Hematopoietic multipotent progenitor cell treated with erythropoietin and hydrocortisone succinate and interleukin-3 and kit ligand, for 17 days (in vitro differentiated cells): Measurements from ENCODE around the gene SLC6A17.

Experiments used
- DNase-seq: peaks from one replicate; pipeline ENCODE4 v3.0.0-alpha.2; 2015; ENCODE audit warnings: low spot score

Gene SLC6A17

DNA sequence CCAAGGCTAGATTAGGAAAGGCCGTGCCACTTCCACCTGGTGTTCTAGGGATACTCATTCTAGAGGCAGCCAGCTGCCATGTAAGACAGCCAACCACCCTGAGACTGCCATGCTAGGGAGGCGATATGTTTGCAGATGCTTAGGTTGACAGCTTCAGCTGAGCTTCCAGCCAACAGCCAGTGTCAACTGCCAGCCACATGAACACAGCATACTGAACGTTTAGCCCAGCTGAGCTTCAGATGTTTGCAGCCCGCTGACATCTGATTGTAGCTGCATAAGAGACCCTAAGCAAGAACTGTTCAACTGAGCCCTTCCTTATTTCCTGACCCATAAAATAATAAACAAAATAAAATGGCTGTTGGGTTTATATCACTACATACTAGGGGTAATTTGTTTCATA lies 54.9 kb downstream of the SLC6A17 start:
- DNase-seq: no peak

DNA sequence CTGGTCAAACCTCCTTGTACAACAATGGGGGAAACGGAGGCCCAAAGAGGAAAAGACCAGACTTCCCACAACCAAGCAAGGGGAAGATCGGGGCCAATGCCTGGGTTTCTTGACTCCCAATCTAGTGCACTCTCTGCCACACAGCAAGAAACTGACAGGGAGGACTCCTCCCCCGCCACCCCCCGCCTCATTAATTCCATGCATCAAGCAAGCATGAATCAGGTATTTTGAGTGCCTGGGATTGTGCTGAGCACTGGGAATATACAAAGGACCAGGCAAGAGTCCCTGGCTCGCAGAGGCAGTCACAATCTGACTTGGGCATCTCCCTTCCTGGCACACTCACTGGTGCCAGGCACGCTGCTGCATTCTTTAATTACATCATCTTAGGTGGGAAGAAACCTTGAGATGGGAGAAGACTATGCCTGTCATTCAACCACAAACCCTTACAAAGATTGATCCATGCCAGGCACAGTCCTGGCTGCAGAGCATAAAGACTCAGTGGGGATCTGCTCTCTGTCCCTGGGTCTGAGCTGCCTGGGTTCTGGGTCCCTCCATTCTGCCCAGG lies 55.4 kb downstream of the SLC6A17 start:
- DNase-seq: no peak

DNA sequence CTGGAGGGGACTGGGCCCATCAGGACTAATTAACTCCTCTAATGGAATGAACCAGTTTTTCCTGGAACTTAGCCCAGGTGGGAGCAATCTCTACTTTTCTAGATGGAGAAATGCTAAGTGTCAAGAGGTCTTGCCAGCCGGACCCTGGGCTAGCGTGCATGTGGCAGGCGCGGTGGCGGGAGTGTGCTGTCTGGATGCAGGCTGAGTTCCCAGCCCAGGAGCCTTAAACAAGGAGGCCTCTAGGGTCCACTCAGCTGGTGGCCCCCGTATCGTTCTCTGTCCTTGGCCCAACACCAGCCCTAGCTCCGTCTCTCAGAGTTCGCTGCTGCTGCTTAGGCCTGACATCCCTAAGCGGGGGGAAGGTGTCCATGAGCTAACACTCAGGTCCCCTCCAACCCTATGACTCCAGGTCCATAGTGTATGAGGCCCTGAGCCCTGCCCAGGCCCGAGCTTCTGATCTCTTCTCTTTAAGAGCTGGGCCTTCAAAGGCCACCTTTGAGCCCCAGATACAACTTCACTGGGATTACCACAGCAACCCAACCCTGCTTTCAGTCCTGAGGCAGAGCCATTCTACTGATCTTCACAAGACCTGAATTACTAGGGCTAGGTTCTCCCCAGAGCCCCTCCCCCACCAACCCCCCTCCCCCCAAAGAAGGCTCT lies 56.1 kb downstream of the SLC6A17 start:
- no peak for DNase-seq

DNA sequence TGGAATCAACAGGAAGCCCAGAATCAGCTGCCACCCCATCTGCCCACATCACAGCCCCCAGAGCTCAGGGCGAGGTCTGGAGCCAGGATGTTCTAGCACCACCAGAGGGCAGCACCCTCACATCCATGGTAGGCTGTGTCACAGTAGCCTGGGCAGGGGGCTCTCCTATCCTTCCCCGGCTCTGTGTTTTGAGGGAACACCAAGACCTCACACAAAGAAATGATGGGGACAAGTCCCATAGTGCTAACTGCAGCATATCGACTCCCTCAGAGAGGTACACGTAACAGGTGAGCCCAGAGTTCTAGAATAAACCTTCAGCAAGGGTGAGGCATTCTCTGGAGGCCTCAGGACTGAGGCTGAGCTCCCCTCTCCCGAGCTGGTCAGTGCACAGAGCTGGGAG lies 57.5 kb downstream of the SLC6A17 start:
- DNase-seq: peak; percentile 45

DNA sequence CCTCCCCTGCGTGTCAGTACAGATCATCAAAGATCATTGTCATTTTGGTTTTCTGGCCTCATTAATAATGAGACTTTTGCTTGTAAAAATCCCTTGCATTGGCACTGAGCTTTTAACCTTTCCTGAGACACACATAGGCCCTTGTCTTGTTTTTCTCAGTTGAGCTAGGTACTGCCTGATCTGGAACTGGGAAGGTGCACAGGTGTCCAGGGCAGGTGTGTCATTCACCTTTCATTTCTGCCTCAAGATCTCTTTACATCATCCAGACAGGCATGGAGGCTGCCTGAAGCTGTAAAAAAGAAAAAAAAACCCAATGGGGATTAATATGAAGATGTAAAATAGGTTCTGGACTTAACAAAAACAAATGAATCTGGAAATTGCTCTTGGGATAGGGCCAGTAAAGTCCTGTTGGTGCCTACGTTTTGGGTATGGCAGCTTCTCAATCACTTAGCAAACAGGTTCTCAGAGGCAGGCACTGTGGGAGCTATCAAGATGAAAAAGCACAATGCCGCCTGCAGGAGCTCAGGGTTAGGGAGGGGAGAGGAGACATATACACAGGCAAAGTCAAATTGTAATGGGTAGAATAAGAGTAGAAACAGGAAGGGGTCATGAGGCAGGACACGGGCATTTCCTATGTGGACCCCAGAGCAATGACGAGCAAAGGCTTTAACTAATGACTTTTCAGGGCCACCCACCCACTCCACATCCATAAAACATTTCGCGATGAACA lies 58.8 kb downstream of the SLC6A17 start:
- DNase-seq: no peak

DNA sequence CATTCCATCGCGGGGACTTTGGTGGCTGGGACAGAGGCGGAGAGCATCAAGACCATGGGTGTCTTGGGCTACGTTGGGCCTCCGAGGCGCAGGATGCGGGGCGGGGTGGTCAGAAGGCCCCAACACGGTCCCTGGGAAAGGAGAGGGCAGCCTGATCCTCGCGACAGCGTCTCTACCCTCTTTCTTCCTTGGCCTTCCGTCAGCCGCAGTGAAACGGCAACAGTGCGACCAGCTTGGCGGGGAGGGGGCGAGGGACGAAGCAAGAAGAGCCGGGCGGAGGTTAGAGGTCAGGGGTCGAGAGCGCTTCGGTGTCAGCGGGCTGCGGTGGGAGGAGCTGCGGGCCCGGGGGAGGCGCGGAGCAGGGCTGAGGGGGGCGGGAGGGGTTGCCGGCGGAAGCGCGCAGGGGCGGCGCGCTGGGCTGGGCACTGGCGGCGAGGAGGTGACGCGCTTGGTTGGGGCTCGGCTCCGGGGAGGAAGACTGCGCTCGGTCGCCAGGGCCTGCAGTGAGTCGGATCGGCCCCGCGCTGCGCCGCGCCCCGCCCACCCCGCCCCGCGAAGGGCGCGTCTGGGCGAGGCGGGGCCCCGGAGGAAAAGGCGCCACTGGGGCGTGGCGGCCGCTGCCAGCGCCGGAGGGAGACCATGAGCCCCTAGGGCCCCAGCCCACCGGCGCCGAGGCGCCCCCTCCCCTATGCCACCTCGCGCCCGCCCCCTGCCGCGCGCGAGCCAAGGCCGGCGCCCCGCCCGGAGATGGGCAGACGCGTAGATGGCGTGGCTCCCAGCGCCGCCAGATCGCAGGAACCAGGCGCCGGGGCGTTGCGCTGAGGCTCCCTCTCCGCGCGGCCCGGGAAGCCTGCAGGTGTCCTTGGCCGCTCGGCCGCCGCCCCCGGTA lies 59.7 kb downstream of the SLC6A17 start, which contains the start of gene KCNC4:
KCNC4 (plus strand) TSS at position 600 of the 889 bp plus-strand sequence. CDS start 1,186 bp downstream, outside the sequence.
- DNase-seq: peak; percentile 55

DNA sequence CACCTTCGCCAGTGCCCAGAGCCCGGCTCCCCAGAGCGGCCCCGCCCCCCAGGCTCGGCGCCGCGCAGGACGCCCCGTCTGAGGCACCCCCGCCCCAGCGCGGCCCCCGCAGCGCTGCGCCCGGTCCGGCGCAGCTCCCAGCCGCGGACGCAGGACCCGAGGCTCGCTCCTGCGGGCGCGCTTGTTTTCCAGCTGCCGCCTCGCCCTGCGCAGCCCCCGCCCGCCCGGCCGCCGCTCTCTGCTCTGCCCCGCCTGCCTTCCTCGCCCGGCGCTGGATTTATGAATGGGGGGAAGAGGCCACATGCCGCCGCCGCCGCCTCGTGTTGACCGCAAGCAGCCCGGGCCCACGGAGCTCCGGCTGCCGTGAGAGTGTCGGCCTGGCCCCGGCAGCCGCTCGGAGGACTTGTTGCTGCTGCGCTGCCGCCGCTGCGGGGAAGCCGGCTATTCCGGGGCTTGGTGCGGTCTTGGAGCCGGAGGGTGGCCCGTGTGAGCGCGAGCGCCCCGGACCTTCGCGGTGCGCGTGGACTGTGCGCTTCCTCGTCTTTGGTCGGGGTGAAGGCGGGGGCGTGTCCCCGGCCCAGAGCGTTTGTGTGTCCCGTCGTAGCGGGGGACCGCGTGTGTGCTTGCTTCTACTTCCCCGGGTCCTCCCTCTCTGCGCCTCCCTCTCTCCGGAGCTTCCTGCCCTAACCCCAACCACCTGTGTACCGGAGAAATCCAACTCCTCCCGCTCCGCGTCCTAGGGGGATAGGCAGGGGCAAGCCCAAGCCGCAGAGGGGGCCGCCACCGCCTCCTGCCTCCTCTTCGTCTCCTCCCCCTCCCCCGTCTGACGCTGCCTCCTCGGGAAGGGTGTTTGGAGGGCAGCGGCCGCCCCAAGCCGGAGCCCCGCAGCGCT lies 60.6 kb downstream of the SLC6A17 start:
- no peak for DNase-seq

DNA sequence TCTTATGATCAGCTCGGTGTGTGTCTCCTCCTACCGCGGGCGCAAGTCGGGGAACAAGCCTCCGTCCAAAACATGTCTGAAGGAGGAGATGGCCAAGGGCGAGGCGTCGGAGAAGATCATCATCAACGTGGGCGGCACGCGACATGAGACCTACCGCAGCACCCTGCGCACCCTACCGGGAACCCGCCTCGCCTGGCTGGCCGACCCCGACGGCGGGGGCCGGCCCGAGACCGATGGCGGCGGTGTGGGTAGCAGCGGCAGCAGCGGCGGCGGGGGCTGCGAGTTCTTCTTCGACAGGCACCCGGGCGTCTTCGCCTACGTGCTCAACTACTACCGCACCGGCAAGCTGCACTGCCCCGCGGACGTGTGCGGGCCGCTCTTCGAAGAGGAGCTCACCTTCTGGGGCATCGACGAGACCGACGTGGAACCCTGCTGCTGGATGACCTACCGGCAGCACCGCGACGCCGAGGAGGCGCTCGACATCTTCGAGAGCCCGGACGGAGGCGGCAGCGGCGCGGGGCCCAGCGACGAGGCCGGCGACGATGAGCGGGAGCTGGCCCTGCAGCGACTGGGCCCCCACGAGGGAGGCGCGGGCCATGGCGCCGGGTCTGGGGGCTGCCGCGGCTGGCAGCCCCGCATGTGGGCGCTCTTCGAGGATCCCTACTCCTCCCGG lies 61.3 kb downstream of the SLC6A17 start:
- no peak for DNase-seq

DNA sequence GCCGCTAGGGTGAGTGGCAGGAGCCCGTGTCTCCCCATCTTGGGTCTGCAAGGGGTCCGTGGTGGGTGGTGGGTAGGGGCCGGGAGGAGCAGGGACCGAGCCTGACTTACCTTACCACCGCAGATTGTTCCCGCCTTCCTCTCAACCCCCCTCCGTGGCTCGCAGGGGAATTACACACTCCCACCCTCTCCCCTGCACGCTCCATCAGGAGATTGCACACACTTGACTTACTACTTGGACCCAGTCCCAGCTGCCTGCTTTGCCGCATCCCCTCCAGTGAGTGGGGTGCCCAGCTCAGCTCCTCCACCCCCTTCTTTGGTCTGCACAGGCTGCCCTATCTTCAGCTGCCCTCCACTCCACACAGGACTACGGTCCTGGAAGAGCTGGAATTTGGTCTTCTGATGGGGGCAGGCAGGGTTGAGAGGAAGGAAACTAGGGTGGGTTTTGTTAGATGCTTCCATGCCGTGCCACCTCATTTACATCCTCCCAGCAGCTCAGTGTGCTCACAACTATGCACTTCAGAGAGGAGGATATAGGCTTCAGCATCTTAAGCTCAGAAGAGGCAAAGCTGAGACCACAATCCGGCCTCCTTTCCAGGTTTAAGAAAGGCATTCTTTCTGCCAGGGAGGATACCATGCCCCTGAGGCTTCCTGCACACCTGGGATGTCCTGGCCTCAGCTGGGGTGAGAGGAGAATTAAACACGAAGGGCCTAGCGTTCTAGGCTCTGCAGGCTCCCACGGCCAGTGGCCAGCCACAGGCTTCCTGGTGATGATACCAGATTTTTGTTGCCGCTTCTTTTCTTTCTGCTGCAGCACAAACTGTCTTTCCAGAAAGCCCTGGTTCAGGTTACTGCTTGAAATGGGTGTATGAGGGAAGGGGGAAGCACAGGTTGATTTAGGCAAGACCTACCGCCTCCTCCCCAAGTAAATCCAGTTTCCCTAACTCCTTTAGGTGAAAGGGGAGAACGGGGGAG lies 62.2 kb downstream of the SLC6A17 start:
- DNase-seq: no peak

DNA sequence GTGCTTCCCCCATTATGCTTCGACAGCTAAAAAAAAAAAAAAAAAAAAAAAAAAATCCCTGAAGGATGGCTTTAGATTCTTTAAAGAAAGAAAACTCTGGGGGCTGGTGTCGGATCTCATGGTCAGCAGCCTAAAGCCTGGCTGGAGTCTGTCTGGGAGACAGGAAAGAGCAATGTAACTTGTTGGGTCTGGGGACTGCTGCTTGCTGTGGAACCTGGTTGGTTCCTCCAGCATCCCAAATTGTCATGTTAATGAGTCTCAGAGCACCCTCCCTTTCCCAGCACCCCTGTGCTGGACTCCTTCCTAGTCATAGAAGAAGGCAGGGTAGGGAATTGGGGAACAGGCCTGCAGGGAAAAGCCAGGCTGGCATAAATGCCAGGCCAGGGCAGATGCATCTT lies 62.8 kb downstream of the SLC6A17 start:
- no peak for DNase-seq

DNA sequence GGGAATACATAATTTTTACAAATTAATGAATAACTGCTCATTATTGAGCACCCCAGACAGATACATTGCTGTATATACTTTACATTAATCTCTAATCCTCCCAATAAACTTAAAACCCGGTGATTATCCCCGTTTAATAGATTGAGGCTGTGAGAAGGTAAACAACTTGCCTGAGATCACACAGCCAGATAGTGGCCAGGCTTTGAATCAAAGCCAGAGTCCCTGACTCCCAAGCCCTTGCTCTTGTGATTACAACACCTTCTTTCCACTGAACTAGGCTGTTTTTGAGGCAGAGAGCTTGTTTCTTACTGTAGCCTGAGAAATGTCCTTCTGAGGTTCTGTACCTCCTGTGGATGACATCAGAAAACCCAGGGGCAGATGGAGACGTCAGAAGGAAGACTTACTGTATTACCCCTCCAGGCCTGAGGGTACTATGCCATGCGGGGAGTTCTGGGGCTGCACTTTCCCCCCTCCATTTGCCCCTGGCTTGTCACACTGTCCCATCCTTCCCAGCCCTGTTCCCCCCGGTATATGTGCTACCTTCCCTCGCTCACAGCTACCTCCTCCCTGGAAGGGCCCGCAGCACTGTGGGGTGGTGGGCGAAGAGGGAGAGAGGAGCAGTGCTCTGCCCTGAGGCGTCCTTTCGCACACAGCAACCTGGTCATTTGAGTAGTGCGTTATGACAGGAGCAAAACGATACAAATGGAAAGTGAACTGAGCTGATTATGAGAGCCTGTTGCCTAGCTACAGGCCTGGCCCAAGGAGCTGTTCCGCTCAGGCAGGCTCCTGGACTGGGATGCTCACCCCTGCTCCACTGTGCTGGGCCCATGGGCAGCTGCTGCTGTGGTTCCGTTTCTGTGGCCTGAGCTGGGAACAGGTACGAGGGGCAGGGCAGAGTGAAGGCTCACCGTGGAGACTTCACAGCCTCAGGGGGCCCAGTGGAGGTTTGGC lies 64.4 kb downstream of the SLC6A17 start:
- no peak for DNase-seq

DNA sequence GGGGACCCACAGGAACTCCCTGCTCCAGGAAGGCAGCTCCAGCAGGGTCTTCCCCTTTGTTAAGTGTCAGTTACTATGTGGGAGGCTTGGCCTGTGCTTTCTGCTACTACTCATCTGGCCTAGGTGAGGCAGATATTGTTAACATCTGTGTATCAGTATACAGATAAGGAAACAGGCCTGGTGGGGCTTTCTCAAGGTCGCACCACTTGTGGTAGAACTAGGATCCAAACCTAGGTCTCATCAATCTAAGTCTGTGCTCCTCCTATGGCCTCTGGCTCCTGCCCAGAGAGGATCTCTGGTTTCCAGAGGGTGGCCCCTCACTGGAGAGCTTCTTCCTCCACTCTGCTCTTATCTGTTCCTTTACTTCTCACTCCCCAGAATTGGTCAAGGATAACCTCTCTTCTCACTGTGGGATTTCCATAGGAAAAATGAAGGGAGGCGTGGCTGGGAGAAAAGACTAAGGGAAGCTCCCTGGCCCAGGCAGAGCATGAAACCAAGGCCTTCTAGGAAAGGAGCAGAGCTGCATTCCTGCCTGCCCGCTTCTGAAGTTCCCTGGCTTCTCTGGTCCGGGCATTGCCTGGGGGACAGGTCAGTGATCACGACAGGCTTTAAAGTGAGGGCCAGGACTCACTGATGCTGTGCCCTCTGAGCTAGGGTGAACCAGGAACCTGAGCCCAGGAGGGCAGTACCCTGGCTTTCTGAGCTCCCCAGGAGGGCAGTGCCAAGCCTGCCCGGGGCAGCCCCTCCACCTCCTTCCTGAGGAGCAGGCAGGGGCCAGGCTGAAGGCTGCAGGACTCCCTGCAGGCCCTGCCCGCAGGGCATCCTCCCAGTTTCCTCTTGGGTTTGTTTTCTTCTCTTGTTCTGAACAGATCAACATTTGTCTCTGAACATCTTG lies 65.6 kb downstream of the SLC6A17 start:
- DNase-seq: no peak

DNA sequence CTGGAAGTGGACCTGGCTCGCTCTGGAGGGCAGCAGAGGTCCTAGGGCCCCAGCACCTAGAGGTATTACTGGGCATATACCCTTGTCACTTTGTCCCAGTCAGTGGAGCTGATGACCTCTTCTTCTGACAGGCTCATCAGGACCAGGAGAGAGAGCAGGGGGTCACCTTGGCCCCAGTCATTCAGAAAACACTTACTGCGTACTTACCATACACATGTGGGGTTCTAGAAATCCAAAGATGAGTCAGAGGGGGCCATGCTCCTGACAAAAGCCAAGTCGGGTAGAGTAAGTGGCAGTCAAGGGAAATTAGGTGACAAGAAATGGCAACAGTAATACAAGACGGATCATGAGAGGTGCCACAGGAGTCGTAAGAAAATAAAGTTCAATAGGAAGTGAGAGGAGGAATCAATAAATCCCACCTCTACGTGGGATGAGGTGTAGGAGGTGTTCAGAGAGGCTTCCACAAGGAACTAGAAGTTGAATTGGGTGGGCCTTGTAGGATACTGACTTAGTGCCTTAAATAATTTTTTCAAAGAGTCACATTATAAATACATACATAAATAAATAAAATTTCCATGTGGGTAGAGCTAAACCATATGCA lies 66.7 kb downstream of the SLC6A17 start:
- DNase-seq: no peak

DNA sequence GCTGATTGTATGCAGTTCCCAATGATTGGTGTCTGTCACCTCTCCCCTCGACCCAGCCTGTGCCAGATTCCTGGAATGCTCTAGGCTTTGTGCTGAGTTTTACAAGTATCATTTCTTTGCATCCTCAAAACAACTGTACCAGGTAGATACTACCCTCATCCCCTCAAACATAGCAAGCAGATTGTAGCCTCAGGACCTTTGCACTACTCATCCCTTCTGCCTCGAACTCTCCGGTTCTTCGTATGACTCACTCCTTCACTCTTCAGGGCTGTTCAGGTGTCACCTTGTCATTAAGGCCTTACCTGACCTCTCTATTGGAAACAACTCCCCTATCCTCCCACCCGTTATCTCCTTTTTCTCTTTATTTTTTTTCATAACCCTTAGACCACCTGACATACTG lies 67.8 kb downstream of the SLC6A17 start:
- DNase-seq: no peak

DNA sequence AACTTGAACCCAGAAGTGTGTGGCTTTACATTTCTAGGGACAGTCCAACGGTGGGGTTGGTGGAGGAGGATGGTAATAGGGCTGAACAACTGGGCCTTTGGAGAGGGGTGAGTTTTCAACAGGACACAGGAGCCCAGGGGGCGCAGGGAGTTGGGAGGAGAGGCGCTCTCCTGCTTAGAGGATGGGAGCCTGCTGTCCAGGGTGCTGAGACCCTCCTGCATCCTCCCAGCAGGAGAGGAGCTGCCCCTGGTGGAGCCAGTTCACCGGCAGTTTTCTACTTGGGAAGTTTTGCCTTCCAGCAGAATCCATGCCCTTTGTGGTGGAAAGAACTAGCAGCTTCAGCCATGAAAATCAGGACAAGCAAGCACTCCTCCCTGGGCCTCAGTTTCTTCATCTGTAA lies 68.4 kb downstream of the SLC6A17 start:
- no peak for DNase-seq

DNA sequence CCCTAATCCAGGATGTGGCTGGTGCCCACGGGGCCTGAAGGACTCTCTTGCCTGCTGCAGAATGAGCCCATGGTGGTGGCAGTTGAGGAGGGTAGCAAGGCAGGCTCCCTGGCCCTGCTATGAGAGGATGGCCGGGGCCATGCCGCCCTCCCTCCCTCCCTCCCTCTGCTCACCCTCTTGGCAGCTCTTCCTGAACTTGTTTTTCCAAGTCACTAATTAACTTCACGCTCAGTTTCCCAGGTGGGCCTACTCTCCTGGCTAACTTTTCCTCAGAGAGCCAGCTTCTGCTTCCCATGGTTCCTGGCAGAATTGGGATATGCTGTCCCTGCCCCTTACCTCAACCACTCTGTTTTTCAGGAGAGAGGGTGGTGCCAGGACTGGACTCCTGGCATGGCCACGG lies 70.0 kb downstream of the SLC6A17 start:
- no peak for DNase-seq

DNA sequence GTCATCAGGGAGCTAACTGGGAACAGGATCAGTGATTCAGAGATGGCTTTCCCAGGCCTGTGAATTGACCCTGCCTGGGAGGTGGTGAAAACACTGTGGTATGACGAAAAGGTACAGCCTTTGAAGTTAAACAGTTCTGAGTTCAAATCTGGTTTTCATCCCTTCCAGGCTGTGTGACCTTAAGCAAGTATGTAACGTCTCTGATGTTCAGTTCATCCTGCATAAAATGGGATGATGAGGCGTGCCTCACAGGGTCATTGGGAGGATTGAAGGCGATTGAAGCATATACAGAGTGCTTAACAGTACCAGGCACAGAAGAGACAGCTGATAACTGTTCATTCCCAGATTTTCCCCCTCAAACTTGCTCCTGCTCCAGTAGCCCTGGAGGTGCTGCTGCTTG lies 70.8 kb downstream of the SLC6A17 start:
- DNase-seq: no peak
